Embryonic facial prominence (tissue), 1 donor: ENCODE measurements around the gene ACSM2A.
"Not testable (repeated sequence)": the region's sequence is repeated elsewhere in the genome, so short reads cannot be mapped to it uniquely, and the experiment has no call there.

Experiments used
- DNase-seq: peaks from one replicate; pipeline ENCODE4 v3.0.0-alpha.2; 2016; ENCODE audit errors: extremely low spot score

ACSM2A gene, protein sequence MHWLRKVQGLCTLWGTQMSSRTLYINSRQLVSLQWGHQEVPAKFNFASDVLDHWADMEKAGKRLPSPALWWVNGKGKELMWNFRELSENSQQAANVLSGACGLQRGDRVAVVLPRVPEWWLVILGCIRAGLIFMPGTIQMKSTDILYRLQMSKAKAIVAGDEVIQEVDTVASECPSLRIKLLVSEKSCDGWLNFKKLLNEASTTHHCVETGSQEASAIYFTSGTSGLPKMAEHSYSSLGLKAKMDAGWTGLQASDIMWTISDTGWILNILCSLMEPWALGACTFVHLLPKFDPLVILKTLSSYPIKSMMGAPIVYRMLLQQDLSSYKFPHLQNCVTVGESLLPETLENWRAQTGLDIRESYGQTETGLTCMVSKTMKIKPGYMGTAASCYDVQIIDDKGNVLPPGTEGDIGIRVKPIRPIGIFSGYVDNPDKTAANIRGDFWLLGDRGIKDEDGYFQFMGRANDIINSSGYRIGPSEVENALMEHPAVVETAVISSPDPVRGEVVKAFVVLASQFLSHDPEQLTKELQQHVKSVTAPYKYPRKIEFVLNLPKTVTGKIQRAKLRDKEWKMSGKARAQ

DNA sequence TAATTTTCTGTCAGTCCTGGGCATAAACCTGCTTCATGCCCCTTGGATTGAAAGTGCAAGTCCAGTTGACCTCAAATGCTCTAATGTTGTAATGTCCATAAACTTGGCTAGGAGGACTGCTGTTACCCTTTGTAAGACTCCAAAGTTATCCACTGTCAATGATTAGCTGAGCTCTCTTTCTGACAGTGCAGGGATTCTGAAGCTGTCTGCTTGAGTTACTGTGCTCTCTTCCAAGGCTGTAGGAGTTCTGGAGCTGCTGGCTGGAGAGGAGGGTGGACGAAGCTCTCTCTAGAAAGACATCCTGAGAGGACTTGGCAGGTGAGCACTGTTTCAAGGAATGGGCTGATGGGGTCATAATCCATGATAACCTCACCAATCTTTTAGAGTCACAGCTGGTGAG is at the start of gene ACSM2A:
ACSM2A (plus strand) TSS at position 158 of the 400 bp plus-strand sequence. CDS start 8,594 bp downstream, outside the sequence.
- not testable (repeated sequence) for DNase-seq

DNA sequence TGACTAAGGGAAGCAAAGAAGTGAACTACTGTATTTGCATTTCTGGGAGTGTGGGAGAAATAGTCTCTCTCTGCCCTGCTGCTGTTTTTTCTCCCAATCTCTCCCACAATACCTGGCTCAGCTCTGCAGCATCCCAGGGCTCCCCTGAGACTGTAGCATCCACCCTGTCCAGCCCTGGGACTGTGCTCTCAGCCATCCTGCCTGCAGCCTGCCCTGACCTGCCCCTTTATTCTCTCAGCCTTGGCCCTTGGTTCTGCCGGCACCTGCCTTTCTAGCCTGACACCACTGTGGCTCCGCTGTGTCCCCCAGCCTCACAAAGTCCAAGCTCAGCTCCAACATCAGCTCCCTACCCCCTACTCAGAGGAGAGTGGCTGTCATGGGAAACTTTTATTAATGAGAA is 48.7 kb upstream of the ACSM2A start:
- no peak for DNase-seq

DNA sequence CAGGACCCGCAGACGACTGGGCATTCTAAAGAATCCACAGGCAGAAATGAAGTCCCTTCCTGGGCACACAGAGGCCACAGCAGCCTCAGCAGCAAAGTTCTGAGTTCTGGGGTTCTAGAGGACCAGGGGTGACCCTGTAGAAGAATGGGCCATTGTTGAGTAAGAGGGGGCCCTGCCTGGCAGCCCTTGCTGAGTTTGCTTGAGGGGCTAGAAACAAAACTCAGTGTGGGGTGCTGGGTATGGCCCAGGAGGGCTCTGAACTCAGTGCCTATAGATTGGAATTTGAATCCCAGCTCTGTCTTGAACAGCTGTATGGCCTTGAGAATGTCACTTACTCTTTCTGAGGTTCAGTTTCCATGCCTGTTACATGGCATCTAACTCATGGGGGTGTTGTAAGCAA is 46.7 kb upstream of the ACSM2A start, which contains the start of gene PDILT:
PDILT (minus strand) TSS at position 101 of the 400 bp plus-strand sequence. CDS start 5,437 bp downstream, outside the sequence.
- DNase-seq, result no peak

DNA sequence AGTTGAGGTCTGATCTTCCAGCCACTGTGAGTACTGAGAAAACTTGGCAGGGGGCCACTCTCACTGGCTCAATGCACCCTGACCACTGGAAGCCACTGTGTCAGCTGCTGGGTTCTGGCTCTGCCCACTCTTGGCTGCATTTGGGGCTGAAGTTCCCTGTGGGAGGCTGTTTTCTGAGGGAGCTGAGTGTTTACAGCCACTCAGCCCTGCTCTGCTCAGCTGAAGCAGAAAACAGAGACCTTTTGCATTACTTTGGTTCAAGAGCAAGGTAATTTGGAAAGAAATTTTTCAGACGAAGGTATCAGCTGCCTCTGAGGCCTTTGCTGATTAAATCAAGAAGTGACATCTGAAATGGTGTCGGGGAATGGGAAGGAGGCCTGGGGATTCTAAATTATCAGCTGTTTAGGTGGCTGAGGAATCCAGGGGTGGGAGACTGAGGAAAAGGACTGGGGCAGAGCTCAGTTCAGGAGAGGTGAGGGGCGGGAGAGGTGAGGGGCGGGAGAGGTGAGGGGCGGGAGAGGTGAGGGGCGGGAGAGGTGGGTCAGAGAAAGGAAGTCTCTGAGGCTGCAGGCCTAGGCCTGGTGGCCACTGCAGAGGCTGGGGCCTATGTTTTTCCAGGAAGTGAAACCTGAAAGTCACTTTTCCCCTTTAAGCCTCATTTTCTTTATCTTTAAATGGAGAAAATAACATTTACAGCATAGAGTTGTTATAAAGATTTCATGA is 41.8 kb upstream of the ACSM2A start, which contains the start of gene ACSM5:
ACSM5 (plus strand) TSS at position 137 of the 723 bp plus-strand sequence. CDS start 1,951 bp downstream, outside the sequence.
- no peak for DNase-seq

DNA sequence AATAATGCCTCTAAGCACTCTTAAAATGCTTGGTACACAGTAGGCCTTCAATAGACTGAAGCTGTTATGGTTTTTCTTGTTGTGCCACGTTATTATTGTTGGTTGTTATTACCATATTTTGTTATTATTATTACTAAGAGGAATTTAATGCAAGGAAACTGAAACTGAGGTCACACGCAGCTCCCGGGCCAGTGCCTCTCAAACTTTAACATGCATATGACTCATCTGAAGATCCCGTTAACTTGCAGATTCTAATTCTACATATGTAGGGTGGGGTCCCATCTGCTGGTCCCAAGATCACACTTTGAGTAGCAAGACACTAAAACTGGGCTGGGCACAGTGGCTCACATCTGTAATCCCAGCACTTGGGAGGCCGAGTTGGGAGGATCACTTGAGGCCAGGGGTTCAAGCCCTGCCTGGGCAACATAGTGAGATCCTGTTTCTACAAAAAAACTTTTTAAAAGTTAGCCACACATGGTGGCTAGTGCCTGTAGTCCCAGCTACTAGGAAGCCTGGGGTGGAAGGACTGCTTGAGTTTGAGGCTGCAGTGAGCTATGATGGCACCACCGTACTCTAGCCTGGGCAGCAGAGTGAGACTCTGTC is 41.1 kb upstream of the ACSM2A start:
- DNase-seq, result no peak

DNA sequence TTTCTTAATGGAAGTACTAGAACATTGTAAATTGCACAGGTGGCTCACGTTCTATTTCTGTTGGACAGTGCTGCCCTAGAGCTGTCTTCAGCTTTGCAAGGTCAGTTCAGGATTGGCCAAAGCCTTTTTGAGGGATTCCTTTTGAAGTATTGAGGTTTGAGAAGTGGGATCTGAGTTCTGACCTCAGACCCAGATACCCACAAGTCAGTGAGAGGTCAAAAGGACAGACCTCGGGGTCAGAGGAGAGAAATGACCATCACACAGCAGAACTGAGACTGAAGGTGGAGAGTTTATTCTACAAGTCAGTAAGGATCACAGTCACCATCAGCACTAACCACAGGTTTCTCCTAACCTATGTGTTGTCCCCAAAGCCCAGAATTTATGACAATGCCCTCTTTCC is 40.3 kb upstream of the ACSM2A start:
- no peak for DNase-seq

DNA sequence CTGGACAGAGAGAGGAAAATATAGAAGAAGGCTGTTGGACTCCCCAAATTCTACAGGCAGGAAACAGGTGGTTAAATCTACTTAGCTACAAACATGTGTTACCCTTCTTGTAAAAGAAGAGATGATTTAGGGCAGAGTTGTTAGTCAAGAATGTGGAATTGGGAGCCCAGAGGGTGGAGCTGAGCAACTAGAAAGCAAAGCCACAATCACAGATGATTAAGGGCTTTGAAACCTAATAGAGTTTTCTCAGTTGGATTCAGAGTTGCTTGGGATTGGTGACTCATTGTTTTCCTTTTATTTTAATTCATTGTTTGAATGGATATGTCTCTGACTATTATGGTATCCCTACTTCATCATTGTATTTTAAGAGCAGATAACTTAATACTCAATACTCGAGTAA is 35.8 kb upstream of the ACSM2A start:
- DNase-seq, result no peak

DNA sequence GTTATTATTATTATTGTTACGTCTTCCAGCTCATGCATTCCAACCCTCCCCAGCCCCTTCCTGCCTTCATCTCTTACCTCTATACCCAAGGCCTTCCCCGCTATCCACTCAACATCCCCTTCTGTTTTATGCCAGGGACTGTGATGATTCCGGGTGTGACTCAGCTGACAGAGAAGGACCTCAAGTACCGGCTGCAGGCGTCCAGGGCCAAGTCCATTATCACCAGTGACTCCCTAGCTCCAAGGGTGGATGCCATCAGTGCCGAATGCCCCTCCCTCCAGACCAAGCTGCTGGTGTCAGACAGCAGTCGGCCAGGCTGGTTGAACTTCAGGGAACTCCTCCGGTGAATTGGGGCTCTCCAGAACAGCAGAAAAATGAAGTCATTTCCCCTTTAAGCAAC is 32.2 kb upstream of the ACSM2A start:
- not testable (repeated sequence) for DNase-seq

DNA sequence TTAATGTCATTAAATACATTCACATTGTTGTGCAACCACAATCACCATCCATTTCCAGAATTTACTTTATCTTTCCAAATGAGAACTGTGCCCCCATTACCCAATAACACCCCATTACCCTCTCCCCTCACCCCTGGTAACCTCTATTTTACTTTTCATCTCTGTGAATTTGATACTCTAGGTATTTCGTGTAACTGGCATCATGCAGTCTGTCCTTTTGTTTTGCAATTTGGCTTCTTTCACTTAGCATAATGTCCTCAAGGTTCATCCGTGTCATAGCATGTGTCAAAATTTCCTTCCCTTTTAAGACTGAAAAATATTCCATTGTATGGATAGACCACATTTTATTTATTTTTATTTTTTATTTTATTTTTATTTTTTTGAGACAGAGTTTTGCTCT is 29.6 kb upstream of the ACSM2A start:
- not testable (repeated sequence) for DNase-seq

DNA sequence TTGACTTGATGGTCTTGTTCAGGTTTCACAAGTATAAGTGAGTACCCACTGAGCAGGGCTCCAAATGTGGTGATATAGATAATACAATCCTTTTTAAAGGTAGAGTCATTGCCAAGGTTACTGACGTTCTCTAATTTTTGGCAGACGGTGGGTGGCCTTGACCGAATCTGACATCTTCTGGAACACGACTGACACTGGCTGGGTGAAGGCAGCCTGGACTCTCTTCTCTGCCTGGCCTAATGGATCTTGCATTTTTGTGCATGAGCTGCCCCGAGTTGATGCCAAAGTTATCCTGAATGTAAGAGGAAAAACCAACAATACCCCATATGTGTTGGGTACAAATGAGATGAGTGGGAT is 27.6 kb upstream of the ACSM2A start:
- DNase-seq, result not testable (repeated sequence)

DNA sequence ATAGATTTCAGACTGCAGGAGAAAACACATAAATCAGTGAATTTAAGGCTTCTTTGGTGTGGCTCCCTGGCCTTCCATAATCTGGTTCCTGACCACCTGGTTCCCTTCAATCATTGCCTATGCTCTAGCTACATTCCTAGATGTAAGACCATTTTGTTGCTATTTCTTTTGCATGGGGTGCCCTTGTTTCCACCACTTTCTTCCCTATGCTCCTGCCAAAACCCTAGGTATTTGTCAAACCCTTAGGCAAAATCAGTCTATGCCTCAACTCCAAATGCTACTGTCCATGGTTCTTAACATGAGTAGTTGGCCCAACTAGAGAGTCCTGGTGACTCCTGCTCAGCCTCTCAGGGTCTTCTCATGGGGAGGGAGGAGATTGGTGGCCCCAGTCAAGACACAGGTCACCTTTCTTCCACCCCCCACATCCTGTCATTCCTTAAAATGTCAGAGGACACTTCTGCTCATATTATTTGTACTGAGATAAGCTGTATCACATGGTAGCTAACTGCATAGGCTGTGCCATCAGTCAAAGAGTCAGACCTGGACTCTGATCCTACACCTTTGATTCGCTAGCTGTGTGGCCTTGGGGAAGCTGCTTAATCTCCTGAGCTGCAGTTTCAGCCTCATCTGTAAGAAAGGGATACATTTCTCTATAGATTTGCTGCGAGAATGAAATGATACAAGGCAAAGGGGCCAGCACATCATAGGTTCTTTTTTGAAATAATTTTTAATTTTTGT is 27.0 kb upstream of the ACSM2A start:
- no peak for DNase-seq

DNA sequence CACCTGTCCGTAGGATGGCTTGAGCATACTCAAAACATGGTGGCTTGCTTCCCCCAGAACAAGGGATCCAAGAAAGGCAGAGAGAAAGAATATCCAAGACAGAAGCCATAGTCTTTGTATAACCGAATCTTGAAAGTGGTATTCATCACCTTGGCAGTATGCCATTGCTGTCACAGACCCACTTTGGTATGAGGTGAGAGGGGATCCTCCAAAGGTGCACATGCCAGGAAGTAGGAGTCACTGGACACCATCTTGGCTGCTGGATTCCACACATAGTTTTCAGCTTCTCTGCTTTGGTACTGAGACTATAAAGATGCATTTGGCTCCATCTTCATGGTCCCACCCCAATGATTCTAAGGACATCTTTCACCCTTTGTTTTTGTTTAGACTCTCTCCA is 23.9 kb upstream of the ACSM2A start:
- DNase-seq, result not testable (repeated sequence)

DNA sequence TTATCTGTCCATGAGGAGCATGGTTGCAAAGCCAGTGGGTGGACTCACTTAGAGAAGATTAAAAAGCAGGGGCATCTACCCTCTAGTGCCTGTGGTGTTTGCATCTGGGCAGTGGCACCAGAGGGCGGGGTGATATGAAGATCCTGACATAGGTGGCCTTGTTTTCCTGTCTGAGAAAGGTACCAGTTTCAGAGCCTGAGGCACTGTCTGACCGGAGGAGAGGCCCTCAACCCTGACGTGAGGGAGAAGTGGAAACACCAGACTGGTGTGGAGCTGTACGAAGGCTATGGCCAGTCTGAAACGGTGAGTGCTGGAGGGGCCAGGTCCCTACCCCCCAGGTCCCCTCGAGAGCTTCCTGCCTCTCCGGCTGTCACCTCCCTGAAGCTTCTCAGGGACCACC is 21.8 kb upstream of the ACSM2A start:
- not testable (repeated sequence) for DNase-seq

DNA sequence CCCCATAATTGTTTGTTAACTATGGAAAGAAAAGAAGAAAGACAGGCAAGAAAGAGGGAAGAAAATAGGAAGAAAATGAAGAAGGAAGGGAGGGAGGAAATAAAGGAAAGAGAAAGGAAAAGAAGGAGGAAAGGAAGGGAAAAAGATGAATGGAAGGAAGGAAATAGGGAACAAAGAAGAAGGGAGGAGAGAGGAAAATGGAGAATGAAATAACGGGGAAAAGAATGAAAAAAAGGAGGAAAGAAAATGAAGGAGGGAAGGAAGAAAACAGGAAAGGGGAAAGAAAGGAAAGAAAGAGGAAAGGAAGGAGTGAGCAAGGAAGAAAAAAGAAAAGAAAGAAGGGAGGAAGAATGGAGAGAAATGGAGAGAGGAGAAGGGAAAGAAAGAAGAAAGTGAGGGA is 20.8 kb upstream of the ACSM2A start:
- DNase-seq, result not testable (repeated sequence)

DNA sequence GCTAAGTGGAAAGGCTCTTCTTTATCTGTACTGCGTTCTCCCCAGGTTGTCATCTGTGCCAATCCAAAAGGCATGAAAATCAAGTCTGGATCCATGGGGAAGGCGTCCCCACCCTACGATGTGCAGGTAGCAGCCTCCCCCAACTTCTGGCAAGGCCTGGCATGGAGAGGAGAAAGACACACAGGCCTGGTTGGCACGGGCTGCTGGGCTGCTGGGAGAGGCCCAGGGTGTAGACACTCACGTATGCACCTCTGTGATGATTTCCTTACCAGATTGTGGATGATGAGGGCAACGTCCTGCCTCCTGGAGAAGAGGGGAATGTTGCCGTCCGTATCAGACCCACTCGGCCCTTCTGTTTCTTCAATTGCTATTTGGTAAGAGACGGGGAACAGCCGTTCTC is 20.4 kb upstream of the ACSM2A start:
- no peak for DNase-seq

DNA sequence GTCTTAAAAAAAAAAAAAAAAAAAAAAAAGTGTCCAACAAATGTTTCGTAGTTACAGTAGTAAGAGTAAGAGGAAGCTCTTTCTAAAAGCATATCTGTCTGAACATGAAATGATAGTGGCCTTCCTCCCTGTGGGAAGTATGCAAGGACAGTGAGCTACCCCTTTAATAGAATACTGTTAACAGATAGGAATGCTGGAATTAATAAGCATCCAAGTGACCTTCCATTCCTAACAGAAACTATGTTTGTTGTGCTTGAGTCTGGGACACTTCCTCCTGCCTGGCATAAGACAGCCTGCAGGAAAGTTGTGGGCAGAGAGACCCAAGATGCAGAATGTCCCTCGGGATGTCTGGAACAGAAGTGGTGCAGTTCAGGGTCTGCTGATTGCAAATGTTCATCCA is 12.4 kb upstream of the ACSM2A start:
- DNase-seq, result not testable (repeated sequence)

DNA sequence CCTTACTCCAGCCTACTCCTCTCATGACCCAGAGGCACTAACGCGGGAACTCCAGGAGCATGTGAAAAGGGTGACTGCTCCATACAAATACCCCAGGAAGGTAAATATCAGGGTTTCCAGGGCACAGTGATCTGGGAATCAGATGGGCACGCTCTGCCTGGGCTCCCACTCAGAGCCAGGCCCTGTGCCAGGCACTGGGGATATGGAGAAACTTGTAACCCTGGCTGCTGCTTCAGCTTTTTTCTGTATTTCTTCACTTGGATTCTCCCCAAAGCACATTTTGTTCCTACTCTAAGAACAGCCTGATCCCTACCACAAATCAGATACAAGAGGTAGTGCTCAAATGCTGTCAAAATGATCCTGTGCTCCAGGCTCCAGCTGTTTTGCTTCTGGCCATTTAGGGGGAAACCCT is 11.5 kb upstream of the ACSM2A start:
- not testable (repeated sequence) for DNase-seq

DNA sequence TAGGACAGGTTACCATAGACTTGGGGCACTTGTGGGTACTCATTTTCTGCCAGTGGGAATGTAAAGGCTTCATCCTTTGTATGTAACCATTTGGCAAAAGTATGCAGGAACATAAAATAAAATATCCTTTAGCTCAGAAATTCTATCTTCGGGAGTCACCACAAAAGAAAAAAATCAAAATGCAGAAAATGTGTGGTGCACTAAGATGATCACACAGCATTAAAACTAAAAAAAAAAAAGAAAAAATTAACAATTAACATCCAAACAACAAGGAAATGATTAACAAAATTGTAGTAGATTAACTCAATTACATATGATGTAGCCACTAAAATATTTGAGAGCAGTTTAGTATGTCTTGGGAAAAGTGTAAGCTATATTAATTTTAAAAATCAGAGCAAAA is 10.6 kb upstream of the ACSM2A start:
- DNase-seq, result not testable (repeated sequence)

DNA sequence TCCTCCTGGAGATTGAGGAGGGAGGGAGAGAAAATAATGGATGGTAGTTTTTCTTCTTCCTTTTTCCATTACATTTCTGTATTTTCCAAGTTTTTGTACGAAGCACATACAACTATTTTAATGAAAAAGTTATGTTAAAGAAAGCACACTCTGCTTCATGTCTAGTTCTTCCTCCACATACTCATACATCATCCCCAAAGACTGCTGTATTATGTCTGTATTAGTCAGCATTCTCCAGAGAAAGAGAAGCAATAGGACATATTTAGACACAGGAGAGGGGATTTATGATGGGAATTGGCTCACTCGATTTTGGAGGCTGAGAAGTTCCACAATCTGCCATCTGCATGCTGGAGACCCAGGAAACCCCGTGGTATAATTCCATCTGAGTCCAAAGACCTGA is 10.1 kb upstream of the ACSM2A start:
- no peak for DNase-seq

DNA sequence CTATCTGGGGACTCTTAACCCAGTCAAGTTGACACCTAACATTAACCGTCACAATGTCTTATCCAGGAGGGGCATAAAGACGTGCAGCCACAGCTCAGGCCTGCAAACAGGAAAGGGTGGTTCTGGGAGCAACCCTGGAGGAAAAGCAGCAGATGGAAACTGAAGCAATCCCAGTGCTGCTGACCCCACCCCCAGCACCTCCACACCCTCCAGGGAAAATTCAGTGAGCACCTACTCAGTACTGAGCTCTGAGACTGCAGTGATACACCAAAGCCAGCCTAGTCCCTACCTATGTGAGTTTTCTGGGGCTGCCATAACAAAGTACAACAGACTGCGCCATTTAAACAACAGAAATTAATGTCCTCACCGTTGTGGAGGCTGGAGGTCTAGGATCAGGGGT is 9.5 kb upstream of the ACSM2A start:
- not testable (repeated sequence) for DNase-seq

DNA sequence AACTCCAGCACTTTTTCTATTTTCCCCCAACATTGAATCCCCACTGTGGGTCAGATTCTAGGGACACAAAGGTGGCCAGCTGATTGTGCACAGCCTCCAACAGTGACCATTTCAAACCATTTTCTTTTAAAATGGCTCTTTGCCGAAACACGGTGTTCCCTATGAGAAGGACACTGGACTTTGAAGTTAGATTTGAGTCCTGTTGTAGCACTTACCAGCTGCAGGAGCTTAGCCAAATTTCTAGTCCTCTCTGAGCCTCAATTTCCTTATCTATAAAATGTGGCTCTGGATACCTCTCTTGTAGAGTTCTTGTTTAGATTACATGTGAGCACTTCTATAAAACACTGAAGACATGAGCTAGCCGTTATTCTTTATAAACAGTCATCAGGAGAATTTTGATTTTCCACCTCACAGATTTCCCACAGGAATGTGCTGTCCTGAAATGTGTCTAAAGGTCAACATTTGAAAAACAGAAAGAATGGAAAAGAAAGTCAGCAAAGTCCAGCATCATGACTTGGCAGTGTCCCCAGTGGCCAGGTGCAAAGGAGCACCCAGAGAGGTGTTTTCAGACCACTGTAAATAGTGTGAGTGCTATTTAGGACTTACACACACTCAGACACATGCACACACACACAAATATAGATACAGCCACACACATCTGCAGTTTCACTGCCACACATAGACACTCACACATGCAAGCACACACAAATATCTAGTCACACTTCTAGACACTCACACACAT is 4.5 kb upstream of the ACSM2A start:
- DNase-seq, result not testable (repeated sequence)
